ENCODE data around the gene LRRC66.

LRRC66 gene

GRCh38 chr4:52028970-52029369 is 8.8 kb upstream of the LRRC66 start:
- H3K23ac ChIP-seq (ENCODE audit: low read length): no peak overlapping the region
- no peak overlapping the region for H3K14ac ChIP-seq (ENCODE audit: low read length)
- no peaks in the 10 kb centered on the region for H3K27me3 ChIP-seq (ENCODE audit: insufficient read depth, low read length)
- H4K12ac ChIP-seq (ENCODE audit: low read depth, low read length): no peak overlapping the region
- H3K18ac ChIP-seq (ENCODE audit: low read length): no peak overlapping the region
- no peak overlapping the region for H3K4me2 ChIP-seq (ENCODE audit: low read length)
- peaks cover 0 to under 1% of the 10 kb centered on the region in 2 experiments for H3K36me3 ChIP-seq (ENCODE audit: control insufficient read depth in 1 of 2, insufficient read depth in 2 of 2, low read length in 2 of 2)
- H3K9ac ChIP-seq (ENCODE audit: low read length): no peak overlapping the region
- no peak for DNase-seq
- no peak overlapping the region for H2BK120ac ChIP-seq (ENCODE audit: insufficient read depth, low read length, poor library complexity)
- H3K79me2 ChIP-seq (ENCODE audit: control insufficient read depth, insufficient read depth, low read length, poor library complexity): no peaks in the 10 kb centered on the region
- no peak overlapping the region for H4K91ac ChIP-seq (ENCODE audit: low read depth, low read length)
- no peak overlapping the region for H2AK5ac ChIP-seq (ENCODE audit: low read length)
- WGBS (ENCODE audit: extremely low coverage, insufficient coverage, insufficient read length): no CpG with 5 or more reads among the region's 1 CpG
- no peak overlapping the region for H3K4me3 ChIP-seq (ENCODE audit: low read depth, low read length)
- no peak overlapping the region for H2BK12ac ChIP-seq (ENCODE audit: low read length)
- H2AFZ ChIP-seq (ENCODE audit: insufficient read depth, low read length, poor library complexity): no peak overlapping the region
- no peaks in the 10 kb centered on the region for H3K4me1 ChIP-seq (ENCODE audit: control insufficient read depth in 1 of 2, insufficient read depth in 2 of 2, low read length in 2 of 2)
- no peaks in the 10 kb centered on the region for H3K9me3 ChIP-seq (ENCODE audit: insufficient read depth, low read depth, low read length)
- H4K8ac ChIP-seq (ENCODE audit: low read depth, low read length): no peak overlapping the region
- no peak overlapping the region for H3K4ac ChIP-seq (ENCODE audit: low read depth, low read length)
- H3K79me1 ChIP-seq (ENCODE audit: low read length): no peaks in the 10 kb centered on the region
- H3K27ac ChIP-seq (ENCODE audit: low read depth, low read length): no peak overlapping the region
- no peak overlapping the region for H2BK5ac ChIP-seq (ENCODE audit: low read depth, low read length, poor library complexity)

DNA sequence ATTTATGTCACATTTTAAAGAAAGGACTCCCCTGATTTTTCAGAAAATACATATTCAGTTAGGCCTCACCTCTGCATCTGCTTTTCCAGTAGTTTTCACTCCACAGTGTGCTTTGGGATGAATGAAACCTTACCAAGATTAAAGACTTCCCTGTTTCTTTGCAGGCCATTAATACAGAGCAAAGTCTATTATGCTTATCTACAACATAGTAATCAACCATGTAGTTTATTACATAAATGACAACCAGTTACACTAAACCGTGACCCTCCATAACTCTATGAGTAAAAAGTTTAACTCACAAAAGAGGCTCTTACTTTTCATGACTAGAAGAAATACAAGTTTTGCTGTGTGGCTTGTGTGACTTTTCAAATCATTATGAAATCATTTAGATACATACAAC is 2.3 kb downstream of the LRRC66 start:
- Histone ChIP-seq H3K36me3 (ENCODE audit: control insufficient read depth in 1 of 2, insufficient read depth in 2 of 2, low read length in 2 of 2) (no peaks in the 10 kb centered on the region), H4K12ac (ENCODE audit: low read depth, low read length) (no peak overlapping the region), H3K9ac (ENCODE audit: low read length) (no peak overlapping the region), H2BK5ac (ENCODE audit: low read depth, low read length, poor library complexity) (no peak overlapping the region), H3K23ac (ENCODE audit: low read length) (no peak overlapping the region), H3K79me2 (ENCODE audit: control insufficient read depth, insufficient read depth, low read length, poor library complexity) (no peaks in the 10 kb centered on the region), H2BK120ac (ENCODE audit: insufficient read depth, low read length, poor library complexity) (no peak overlapping the region), H3K14ac (ENCODE audit: low read length) (no peak overlapping the region), H2AFZ (ENCODE audit: insufficient read depth, low read length, poor library complexity) (no peak overlapping the region), H3K9me3 (ENCODE audit: insufficient read depth, low read depth, low read length) (no peaks in the 10 kb centered on the region), H2BK12ac (ENCODE audit: low read length) (no peak overlapping the region), H3K27me3 (ENCODE audit: insufficient read depth, low read length) (no peaks in the 10 kb centered on the region), H3K4ac (ENCODE audit: low read depth, low read length) (no peak overlapping the region), H4K91ac (ENCODE audit: low read depth, low read length) (no peak overlapping the region), H2AK5ac (ENCODE audit: low read length) (no peak overlapping the region), H3K4me2 (ENCODE audit: low read length) (no peak overlapping the region), H3K4me1 (ENCODE audit: control insufficient read depth in 1 of 2, insufficient read depth in 2 of 2, low read length in 2 of 2) (no peaks in the 10 kb centered on the region), H4K8ac (ENCODE audit: low read depth, low read length) (no peak overlapping the region), H3K18ac (ENCODE audit: low read length) (no peak overlapping the region), H3K27ac (ENCODE audit: low read depth, low read length) (no peak overlapping the region), H3K79me1 (ENCODE audit: low read length) (no peaks in the 10 kb centered on the region), H3K4me3 (ENCODE audit: low read depth, low read length) (no peak overlapping the region)
- WGBS (ENCODE audit: extremely low coverage, insufficient coverage, insufficient read length): no CpG with 5 or more reads among the region's 1 CpG
- no peak for DNase-seq

- Histone ChIP-seq H3K27ac (ENCODE audit: low read depth, low read length) (no peak overlapping the region), H3K79me2 (ENCODE audit: control insufficient read depth, insufficient read depth, low read length, poor library complexity) (no peaks in the 10 kb centered on the region), H4K91ac (ENCODE audit: low read depth, low read length) (no peak overlapping the region), H3K23ac (ENCODE audit: low read length) (no peak overlapping the region), H2BK120ac (ENCODE audit: insufficient read depth, low read length, poor library complexity) (no peak overlapping the region), H3K79me1 (ENCODE audit: low read length) (no peaks in the 10 kb centered on the region), H3K14ac (ENCODE audit: low read length) (no peak overlapping the region), H3K36me3 (ENCODE audit: control insufficient read depth in 1 of 2, insufficient read depth in 2 of 2, low read length in 2 of 2) (no peaks in the 10 kb centered on the region), H3K4me1 (ENCODE audit: control insufficient read depth in 1 of 2, insufficient read depth in 2 of 2, low read length in 2 of 2) (no peaks in the 10 kb centered on the region), H3K18ac (ENCODE audit: low read length) (no peak overlapping the region), H3K4ac (ENCODE audit: low read depth, low read length) (no peak overlapping the region), H2BK12ac (ENCODE audit: low read length) (no peak overlapping the region), H3K4me3 (ENCODE audit: low read depth, low read length) (no peak overlapping the region), H3K9ac (ENCODE audit: low read length) (no peak overlapping the region), H2BK5ac (ENCODE audit: low read depth, low read length, poor library complexity) (no peak overlapping the region), H3K27me3 (ENCODE audit: insufficient read depth, low read length) (no peaks in the 10 kb centered on the region), H2AK5ac (ENCODE audit: low read length) (no peak overlapping the region), H4K12ac (ENCODE audit: low read depth, low read length) (no peak overlapping the region), H3K9me3 (ENCODE audit: insufficient read depth, low read depth, low read length) (no peaks in the 10 kb centered on the region), H4K8ac (ENCODE audit: low read depth, low read length) (no peak overlapping the region), H2AFZ (ENCODE audit: insufficient read depth, low read length, poor library complexity) (no peak overlapping the region), H3K4me2 (ENCODE audit: low read length) (no peak overlapping the region)
- WGBS (ENCODE audit: extremely low coverage, insufficient coverage, insufficient read length): no CpG with 5 or more reads among the region's 3 CpGs
- no peak for DNase-seq
Observed at GRCh38 chr4:52016981-52017380, 3.2 kb downstream of the LRRC66 start.

GRCh38 chr4:52015366-52015765 is 4.8 kb downstream of the LRRC66 start:
- no peaks in the 10 kb centered on the region for H3K36me3 ChIP-seq (ENCODE audit: control insufficient read depth in 1 of 2, insufficient read depth in 2 of 2, low read length in 2 of 2)
- H2BK5ac ChIP-seq (ENCODE audit: low read depth, low read length, poor library complexity): no peak overlapping the region
- H3K18ac ChIP-seq (ENCODE audit: low read length): no peak overlapping the region
- H2AFZ ChIP-seq (ENCODE audit: insufficient read depth, low read length, poor library complexity): no peak overlapping the region
- no peak overlapping the region for H3K4me3 ChIP-seq (ENCODE audit: low read depth, low read length)
- no peaks in the 10 kb centered on the region for H3K9me3 ChIP-seq (ENCODE audit: insufficient read depth, low read depth, low read length)
- no peak overlapping the region for H2BK120ac ChIP-seq (ENCODE audit: insufficient read depth, low read length, poor library complexity)
- no peak overlapping the region for H2AK5ac ChIP-seq (ENCODE audit: low read length)
- no peaks in the 10 kb centered on the region for H3K79me1 ChIP-seq (ENCODE audit: low read length)
- no peak overlapping the region for H3K4ac ChIP-seq (ENCODE audit: low read depth, low read length)
- H3K23ac ChIP-seq (ENCODE audit: low read length): no peak overlapping the region
- no peak overlapping the region for H3K27ac ChIP-seq (ENCODE audit: low read depth, low read length)
- no peak overlapping the region for H3K4me2 ChIP-seq (ENCODE audit: low read length)
- H4K12ac ChIP-seq (ENCODE audit: low read depth, low read length): no peak overlapping the region
- DNase-seq: no peak
- H3K9ac ChIP-seq (ENCODE audit: low read length): no peak overlapping the region
- H3K4me1 ChIP-seq (ENCODE audit: control insufficient read depth in 1 of 2, insufficient read depth in 2 of 2, low read length in 2 of 2): no peaks in the 10 kb centered on the region
- no peaks in the 10 kb centered on the region for H3K27me3 ChIP-seq (ENCODE audit: insufficient read depth, low read length)
- H3K14ac ChIP-seq (ENCODE audit: low read length): no peak overlapping the region
- H3K79me2 ChIP-seq (ENCODE audit: control insufficient read depth, insufficient read depth, low read length, poor library complexity): no peaks in the 10 kb centered on the region
- H2BK12ac ChIP-seq (ENCODE audit: low read length): no peak overlapping the region
- H4K91ac ChIP-seq (ENCODE audit: low read depth, low read length): no peak overlapping the region
- H4K8ac ChIP-seq (ENCODE audit: low read depth, low read length): no peak overlapping the region
- WGBS (ENCODE audit: extremely low coverage, insufficient coverage, insufficient read length): no CpG with 5 or more reads among the region's 7 CpGs

All from trophoblast cell (in vitro differentiated cells and primary cell).